Muscle of arm (tissue), 12 donors: Measurements from ENCODE around the gene DLG2. TPM values are rescaled to one million over a fixed set of nuclear protein-coding genes. Genes with fewer than 3 reads are reported as not detected.

Source experiments
- DNase-seq: peaks from one replicate; pipeline ENCODE4 v3.0.0-alpha.2; 2013
- polyA plus RNA-seq, 12 donors: library from polyadenylated mRNA; unstranded; fragments of 120-200 nt; gene quantifications; one replicate each; pipeline ENCODE4 v1.2.1, GENCODE V29; 2013; ENCODE audit not compliant: insufficient read length in 12 of 12

Gene DLG2
- polyA plus RNA-seq, 12 donors: 8.3 to 18.2 (median 14.0) TPM; not detected in 1

DNA sequence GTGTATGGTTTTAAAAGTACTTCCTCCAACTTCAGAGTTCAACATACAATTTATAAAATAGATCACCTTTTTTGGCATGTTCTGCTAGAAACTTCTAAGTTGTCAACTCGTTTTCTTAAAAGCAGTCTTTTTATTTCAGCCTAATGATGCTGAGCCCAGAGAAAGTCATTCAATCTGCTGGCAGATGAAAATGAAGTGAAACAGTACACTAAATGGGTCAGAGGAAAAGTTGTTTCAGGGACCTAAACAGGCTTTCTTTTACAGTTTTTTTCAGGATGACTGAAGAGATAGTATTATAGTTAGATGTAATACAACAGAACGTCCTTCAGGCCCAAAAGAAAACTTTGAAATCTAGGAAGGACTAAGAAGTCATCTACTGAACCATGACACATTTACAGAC lies 1498.3 kb downstream of the DLG2 start:
- no peak for DNase-seq

DNA sequence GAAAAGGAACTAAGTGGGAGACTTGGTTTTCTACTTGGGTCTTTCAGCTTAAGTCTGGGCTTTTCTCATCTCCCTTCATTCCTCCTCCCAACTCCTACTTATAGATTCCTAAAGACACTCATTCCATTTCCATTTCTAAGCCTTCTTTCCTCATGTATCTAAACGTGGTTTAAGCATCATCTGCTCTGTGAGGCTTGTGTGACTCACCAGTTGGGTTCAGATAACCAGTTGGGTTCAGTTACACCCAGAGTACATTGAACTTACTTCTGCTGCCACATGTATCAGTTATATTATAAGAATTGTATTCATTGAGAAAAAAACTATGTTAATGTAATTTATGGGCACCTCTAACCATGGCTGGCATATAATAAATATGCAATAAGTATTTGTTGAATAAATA lies 1509.8 kb downstream of the DLG2 start:
- DNase-seq: no peak

DNA sequence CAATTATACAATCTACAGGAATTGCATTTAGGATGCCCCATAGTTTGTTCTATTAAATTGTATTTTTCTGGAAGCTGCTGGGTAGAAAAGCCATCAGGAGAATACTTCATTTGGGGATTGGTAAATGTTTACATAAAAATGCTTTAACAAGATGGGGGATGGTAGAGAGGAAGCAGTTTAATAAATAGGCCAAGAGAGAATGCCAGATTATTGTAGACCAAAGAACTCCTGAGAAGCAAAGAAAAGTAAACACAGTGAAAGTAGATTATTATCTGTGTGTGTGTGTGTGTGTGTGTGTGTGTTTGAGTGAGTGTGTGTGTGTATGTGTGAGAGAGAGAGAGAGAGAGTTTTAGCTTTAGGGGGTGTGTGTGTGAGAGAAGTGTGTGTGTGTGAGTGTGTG lies 1520.6 kb downstream of the DLG2 start:
- DNase-seq: no peak

DNA sequence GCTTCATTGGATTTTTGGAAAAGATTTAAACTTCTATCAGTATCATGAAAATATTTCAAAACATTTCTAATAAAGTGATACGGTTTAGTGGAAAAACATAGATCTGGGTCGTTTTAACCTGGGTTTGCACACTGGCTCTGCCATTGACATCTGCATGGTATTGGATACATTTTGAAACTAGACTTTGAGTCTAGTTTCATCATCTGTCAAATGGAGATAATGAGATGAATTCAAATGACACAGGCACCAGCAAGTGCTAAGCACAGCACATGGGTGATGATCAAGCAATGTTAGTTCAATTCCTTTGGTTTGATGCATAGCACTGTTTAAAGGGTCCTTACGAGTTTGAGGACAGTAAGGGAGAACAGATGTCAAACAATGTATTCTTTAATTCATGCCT lies 1522.0 kb downstream of the DLG2 start:
- no peak for DNase-seq

DNA sequence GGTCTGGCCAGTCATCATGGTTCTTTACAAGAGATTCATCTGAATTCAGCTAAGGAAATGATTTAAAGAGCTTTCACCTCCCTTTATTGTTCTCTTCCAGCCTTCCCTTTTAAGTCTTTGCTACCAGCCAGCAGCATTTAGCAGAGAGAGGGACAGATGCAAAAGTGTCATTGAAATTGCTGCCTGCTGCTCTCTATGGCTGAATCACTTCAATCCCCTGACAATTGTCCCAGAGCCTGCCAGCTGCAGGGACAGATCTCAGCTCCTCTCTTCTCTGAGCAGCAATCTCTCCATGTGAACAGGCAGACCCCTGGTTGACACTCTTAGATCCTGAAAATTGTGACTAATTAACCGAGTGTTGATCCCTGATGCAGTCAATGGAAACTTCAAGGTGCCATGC lies 1524.0 kb downstream of the DLG2 start:
- no peak for DNase-seq

DNA sequence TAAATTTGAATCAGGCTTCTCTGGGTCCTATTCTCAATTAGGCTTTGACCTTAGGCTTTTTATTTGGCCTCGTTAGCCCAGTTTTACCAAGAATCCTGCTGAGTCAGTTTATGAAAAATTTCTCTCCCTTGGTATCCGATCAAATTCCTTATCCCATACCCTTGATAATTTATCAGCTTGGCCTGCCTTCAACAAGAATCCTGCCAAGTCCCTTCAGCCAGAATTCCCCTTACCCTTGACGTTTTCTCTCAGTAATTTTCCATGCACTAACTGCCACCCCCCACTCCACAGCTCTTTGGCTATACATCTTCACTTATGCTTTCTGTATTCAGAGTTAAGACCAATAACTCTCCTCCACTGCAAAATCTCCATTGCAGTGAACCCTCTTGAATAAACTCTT lies 1530.0 kb downstream of the DLG2 start:
- DNase-seq: no peak

DNA sequence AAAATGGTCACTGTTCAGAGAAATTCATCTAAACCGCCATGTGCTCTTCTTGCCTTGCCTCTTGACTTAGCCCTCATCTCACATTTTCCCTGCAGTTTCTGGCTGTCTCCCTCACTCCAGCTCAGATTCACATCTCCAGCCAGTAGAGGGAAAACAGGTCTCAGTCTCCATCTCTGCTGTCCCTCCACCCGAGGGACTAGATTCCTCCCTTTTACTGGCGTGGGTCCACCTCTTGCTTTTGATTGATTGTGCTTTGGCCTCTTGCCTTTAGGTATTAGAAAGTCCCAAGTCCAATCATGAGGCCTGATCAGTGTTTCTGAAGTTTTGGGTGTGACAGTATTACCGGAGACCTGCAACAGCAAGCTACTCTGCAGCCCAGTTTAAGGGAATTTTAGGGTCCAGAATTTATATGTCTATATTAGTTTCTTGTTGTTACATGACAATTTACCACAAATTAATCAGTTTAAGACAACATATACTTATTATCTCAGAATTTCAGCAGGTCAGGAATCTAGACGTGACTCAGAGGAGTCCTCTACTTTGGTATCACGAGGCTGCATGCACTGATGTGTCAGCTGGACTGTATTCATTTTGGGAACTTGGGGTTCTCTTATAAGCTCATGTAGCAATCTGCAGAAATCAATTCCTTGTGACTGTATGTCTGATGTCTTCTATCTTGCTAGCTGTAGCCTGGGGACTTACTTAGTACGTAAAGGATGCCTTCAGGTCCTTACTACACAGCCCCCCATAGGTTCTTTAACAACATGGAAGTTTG lies 1535.7 kb downstream of the DLG2 start:
- DNase-seq: no peak

DNA sequence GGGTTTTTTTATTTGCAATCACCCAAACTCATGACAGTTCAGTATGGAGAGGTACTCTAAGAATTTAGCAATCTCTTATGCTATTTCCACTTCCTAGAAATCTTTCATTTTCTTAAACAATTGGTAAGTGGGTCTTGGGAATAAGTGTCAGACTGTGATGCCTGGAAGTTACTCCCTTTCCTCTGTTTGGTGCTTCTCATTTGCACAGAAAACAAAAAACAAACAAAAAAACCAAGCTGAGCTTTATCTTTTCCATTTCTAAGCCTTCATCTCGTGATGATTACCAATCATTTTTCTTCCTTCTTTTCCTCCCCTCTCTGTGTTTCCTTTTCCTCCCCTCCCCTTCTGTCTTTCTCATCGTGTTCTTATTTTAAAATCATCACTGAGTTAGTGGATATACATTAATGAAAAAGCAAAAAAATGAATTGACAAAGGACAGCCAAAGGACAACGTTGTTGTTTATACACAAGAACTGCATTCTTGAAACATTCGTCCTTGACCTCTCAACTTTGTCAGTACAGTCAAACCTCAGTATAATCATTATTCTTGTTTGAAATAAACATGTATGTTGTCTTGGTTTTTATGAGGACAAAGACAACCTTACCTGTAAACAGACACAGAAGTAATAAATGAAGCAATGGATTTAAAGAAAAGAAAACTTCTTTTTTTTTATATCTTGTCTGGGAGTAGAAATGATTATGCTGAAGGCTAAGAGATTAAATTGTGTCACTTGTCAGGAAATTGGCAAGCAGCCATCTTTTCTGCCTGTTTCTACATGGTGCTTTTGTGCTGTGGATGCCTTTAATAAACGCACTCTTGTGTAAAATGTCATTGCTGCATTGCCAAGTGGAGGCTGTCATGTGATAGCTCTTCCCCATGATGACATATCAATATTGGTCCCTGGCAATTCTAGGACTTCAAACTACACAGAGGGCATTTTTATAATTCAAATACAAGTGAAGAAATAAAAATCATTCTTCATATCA lies 1537.8 kb downstream of the DLG2 start:
- DNase-seq: no peak

DNA sequence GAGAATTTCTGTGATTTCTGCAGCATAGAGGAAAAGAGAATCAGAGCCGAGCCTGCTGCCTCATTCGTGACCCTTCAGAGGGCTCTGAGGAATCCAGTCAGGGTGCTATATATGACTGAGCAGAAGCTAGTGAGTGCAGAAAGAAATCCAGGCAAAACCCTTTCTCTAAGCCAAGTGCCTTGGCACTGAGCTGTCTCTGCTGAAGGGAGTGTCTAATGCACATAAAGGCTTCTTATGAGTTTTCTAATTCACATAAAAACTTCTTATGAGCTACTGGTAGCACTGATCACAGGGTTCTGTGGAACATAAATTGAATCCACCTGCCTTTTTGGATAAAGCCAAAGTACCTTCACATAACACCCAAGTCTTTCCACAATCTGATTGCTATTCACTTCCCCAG lies 1555.3 kb downstream of the DLG2 start:
- DNase-seq: no peak

DNA sequence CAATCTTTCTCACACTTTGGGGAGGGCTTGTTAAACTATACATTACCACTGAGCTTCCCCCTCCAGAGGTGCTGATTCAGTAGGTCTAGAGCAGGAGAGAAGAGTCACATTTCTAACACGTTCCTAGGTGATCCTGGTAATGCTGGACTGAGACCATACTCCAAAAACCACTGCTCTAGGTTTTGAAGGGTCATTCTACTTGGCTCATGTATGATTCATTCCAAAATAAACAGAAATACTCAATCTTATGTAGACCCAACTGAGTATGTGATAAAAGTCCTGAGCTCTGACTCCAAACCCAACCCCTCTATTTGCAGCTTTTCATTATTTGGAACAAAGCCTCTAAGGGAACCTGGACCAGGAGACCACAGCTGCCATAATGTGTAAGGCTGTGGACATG lies 1558.1 kb downstream of the DLG2 start:
- no peak for DNase-seq

DNA sequence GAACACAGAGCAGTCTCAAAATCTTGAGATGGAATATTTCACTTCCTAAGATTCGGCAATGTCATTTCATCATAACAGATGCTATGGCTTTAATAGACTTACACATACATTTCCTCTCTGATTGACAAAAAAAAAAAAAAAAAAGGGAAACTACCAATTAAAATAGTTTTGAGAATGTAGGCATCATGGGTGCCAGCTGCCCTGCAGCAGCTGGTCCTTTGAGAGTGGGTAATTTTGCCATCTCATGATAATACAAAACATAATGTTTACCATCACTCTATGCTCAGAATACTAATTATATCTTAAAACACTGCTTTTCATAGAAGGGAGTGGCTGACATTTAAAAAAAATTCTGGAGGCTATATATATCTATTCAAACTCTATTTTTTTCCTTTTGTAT lies 1565.4 kb downstream of the DLG2 start:
- no peak for DNase-seq

DNA sequence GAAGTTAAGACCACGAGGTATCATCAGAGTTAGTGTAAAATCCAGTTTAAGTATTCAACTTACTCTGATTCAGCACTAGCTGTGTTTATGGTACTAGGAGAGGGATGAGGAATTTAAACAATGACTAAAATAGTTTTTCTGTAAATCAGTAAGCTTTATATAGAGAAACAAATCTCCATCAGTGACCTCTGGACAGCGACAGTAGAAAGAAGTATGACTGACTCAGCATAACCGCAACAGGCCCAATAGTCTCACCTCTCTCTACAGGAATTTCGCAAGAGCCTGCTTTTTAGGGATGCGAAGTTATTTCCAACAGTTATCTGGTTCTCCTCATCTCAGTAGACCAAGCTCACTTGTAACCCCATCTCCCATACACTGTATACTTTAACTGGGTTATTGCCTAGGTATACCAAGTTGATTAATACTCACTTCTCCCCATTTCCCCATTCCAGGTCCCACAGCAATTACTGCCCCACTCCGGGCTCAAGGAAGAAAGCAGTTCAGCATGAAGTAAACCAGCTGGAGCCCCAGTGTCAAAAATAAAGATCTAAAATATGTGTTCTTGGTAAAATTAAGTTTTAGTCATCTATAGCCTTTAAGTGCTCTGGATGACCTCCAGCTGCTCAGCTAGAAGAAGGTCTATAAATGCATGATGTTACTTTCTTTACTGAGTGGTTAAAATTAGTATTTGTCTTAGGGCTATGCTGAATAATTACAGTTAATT lies 1570.3 kb downstream of the DLG2 start:
- DNase-seq: no peak

DNA sequence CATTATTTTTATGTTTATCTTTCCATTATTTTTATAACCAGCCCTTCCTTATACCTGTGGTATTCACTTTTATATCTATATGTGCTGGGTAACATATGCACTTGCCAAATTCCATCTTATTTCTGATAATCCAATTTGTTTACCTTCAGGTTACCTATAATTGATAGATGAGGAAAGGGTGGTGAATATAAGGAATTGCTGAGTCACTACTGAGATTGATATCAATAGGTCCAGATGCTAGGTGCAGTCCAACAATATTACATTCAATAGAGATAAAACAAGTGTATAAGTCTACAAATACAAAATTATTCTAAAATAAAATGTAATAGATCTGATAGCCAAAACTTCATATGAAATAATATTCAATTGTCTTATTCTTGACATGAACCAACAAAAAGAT lies 1582.0 kb downstream of the DLG2 start:
- DNase-seq: no peak

DNA sequence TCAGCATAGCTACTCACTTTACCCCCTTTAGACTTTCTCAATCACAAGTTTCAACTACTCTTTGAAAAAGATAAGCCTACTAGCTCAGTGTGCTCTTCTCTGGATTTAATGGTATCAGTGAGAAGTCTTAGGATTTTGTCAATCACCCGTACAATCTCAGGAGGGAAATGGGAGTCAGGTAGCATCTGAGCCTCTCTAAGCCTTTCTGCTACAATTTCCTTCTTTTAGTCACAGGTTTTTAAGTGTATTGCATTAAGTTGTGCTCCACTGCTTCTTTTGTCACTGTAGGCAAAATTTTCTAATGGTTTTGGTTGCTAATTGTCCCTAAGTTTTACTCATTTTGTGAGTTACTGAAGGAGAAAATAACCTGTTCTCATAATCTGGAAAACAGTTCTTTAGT lies 1582.4 kb downstream of the DLG2 start:
- no peak for DNase-seq

DNA sequence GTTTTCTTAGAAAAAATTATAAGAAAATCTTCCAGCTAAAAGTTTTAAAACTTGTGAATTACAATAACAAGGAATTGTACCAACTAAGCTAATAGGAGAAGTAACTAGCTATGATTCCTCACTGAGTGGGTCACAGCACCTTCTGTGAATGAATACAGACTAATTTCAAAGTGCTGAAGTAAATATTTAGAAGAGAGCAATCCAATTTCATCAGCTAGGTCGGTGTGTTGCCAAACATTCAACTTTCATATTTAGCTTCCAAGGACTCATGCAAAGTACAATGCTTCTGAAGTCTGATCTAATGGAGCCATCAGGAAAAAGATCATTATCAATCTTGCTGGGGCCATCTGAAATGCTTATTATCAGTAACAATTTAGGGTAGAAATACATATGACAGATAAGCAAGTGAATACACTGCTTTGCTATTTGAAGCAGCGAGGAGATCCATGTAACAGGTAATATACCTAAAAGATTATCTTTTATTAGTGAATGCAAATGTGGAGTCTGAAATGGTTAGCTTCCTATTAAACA lies 1590.4 kb downstream of the DLG2 start:
- no peak for DNase-seq

DNA sequence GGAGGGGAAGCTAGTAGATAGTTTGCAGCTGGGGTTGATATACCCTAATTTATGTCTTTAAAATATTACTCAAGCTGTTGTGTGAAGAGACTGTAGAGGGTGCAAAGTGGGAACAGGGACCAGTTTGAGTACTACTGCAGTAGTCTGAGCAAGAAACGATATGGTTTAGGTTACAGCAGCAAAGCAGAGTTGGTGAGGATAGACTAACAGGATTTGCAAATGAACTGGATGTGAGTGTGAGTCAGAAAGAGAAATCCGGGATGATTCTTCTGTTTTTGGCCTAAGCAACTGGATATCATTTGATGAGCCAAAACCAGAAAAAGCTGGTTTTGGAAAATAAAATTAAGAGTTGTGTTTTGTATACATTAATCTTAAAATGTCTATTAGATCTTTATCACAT lies 1591.5 kb downstream of the DLG2 start:
- no peak for DNase-seq

DNA sequence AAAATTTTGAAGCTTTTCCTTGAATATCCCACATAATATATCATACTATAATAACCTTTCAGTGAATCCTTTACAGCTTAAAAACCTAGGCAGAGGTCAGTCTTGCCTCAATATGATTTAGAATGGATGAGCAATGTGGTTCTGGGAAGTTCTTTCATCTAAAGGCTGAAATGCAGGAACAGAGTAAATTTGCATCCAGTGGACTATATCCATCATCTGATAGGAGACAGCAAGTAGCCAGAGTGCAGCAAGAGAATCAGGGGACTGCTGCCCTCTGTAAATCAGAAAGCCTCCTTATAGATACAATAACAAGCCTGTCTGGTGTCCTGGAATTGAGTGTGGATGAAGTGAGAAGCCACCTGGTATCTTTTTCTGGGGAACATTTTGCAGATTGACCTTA lies 1592.7 kb downstream of the DLG2 start:
- no peak for DNase-seq

DNA sequence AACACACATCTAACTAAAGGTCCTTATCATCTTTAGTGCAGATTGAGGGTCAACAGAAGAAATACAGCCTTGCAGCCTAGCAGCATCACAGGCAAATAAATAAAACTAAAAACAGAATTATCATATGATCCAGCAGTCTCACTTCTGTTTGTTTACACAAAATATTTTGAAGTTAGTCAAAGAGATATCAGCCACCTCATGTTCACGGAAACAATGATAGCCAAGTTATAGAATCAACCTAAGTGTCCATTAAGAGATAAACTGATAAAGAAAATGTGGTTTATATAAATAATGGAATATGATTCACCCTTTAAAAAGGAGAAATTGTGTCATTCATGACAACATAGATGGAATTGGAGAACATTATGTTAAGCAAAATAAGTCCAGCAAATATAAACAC lies 1602.9 kb downstream of the DLG2 start:
- DNase-seq: no peak

DNA sequence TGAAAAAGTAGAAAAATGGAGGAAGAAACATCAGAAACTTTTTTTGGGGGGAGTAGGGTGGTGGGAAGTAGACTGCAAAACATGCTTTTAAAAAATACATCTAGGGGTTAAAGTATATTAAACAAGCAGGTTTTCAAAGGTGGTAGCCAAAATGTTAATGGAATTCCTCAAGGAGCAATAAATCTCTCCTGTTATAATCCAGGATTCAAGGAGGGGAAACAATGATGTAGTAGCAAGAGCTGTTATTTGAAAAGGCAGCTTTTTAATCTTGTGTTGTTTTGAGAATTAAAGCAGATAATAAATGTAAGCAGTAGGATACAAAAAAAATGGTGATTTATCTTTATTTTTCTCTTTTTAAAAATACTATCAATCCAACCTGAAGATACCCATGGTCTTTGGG lies 1604.4 kb downstream of the DLG2 start:
- no peak for DNase-seq

DNA sequence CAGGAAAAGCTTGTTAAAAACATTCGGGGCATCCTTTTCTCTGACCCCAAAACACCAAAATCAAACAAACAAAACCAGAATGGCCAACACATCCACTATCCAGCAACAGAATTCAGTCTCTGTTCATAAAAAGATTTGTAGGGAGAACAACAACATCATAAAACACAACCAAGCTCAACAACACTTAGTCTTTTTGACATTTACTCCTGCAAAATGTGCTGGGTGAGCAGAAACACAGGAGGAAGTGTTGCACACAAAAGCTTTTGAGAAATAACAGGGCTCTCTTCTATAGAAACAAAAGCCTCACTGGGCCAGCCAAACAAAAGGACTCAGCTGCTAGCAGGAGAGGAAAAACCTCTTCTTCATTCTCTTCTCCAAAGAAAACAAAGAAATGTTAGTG lies 1604.9 kb downstream of the DLG2 start:
- no peak for DNase-seq

DNA sequence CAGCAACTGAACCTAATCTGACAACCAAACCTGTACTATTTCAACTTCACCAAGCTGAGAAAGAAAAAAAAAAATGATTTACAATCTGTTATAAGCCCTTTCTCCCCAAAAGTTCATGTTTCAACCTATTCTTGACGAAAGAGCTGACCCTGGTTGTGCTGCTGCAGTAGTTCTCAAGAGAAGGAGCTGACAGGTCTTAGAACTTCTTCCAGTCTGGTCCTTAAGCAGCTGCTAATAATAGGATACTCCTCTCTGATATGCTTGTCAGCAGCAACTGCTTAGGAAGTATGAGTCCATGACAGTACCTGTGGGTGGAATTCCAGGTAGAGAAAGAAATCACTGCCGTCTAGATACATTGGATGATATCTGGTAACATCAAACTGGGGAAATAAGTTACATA lies 1605.9 kb downstream of the DLG2 start:
- no peak for DNase-seq

DNA sequence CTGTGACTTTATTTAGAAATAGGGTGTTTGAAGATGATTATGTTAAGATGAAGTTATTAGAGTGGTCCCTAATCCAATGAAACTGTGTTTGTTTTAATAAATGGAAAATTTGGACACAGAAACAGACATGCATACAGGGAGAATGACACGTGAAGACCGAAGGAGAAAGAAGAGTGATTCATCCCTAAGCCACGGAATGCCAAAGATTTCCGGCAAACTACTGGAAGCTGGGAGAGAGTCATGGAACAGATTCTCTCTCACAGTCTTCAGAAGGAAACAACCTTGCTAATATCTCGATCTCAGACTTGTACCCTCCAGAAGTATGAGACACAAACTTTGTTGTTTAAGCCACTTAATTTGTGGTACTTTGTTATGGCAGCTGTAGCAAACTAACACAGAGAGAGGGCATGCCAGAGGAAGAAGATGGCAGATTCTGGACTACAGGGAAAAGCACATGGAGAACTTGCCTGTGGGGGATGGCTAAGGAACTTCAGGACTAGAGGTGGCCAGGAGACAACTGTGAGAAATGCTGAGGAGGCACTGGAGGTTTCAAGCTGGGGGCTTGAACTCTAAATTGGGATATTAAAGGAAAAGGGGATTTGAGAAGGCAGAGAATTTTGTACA lies 1607.5 kb downstream of the DLG2 start:
- DNase-seq: no peak
